SU-DHL-6 (cell line): ENCODE data around the gene HAPSTR1.
A peak's percentile ranks its signal among the peaks of the same experiment; 100 is the strongest.

ENCODE experiments used
- H2AFZ ChIP-seq: fragments of 200-600 bp; sonication (generic); 2 replicates; pipeline ENCODE4 v1.6.1; 2014; ENCODE audit warnings: low read depth, mild to moderate bottlenecking, moderate library complexity, mixed read lengths, antibody characterized with exemption, low read length; ENCODE audit not compliant: severe bottlenecking
- H3F3A ChIP-seq: fragments of 200-600 bp; shearing (Covaris generic); 2 replicates; pipeline ENCODE4 v1.6.0; 2016; ENCODE audit warnings: antibody characterized with exemption, mild to moderate bottlenecking; ENCODE audit not compliant: insufficient read depth
- H3K27ac ChIP-seq: fragments of 200-600 bp; sonication (generic); 2 replicates; pipeline ENCODE4 v1.5.1; 2016; ENCODE audit warnings: low read depth, mild to moderate bottlenecking, low read length, moderate library complexity, mixed read lengths
- H3K27me3 ChIP-seq: fragments of 200-600 bp; sonication (generic), shearing (Covaris generic); 2 replicates; pipeline ENCODE4 v1.6.0; 2014; ENCODE audit warnings: mild to moderate bottlenecking, low read length
- H3K36me3 ChIP-seq: fragments of 200-600 bp; sonication (generic); 2 replicates; pipeline ENCODE4 v1.6.1; 2014; ENCODE audit warnings: mild to moderate bottlenecking, low read length, mixed read lengths
- H3K4me2 ChIP-seq: fragments of 300-600, 200-600 bp; shearing (Covaris generic), sonication (generic); 2 replicates; pipeline ENCODE4 v1.6.0; 2014; ENCODE audit warnings: low read length, low read depth, mild to moderate bottlenecking; ENCODE audit not compliant: poor library complexity, severe bottlenecking
- H3K4me3 ChIP-seq: fragments of 200-600 bp; sonication (generic); 2 replicates; pipeline ENCODE4 v1.5.1; 2014; ENCODE audit warnings: antibody characterized with exemption, low read length, mild to moderate bottlenecking, mixed read lengths; ENCODE audit not compliant: insufficient read depth, poor library complexity, severe bottlenecking
- H3K79me2 ChIP-seq: fragments of 200-600 bp; sonication (generic); 2 replicates; pipeline ENCODE4 v1.6.1; 2014; ENCODE audit warnings: mild to moderate bottlenecking, low read length, moderate library complexity; ENCODE audit not compliant: insufficient read depth
- H3K9ac ChIP-seq: fragments of 200-600 bp; sonication (generic); 2 replicates; pipeline ENCODE4 v1.7.0; 2014; ENCODE audit warnings: mild to moderate bottlenecking, low read length
- H3K9me2 ChIP-seq: fragments of 200-600 bp; sonication (generic); replicated peaks from 2 replicates; pipeline ENCODE4 v1.6.1; 2014; ENCODE audit warnings: low read length; ENCODE audit not compliant: insufficient read depth
- H3K9me3 ChIP-seq: fragments of 200-600 bp; sonication (generic); 2 replicates; pipeline ENCODE4 v1.6.1; 2014; ENCODE audit warnings: low read length, mixed read lengths; ENCODE audit not compliant: insufficient read depth
- H4K20me1 ChIP-seq: fragments of 200-600 bp; sonication (generic); 2 replicates; pipeline ENCODE4 v1.6.1; 2014; ENCODE audit warnings: low read depth, mild to moderate bottlenecking, antibody characterized with exemption, low read length, moderate library complexity, mixed read lengths
- EZH2phosphoT487 ChIP-seq: fragments of 200-600 bp; sonication (generic), shearing (Covaris generic); conservative IDR thresholded peaks from 2 replicates; pipeline ENCODE4 v1.6.1; 2018; ENCODE audit warnings: mild to moderate bottlenecking, antibody characterized with exemption, low read length, moderate library complexity, mixed read lengths
- TF ChIP-seq, protein P1 (sequence below): fragments of 200-600 bp; sonication (generic); IDR thresholded peaks from one replicate; pipeline ENCODE4 v1.5.1; 2017; ENCODE audit warnings: antibody characterized with exemption, mild to moderate bottlenecking, low read length, moderate library complexity; ENCODE audit not compliant: insufficient read depth, poor library complexity, severe bottlenecking

The HAPSTR1 gene

DNA sequence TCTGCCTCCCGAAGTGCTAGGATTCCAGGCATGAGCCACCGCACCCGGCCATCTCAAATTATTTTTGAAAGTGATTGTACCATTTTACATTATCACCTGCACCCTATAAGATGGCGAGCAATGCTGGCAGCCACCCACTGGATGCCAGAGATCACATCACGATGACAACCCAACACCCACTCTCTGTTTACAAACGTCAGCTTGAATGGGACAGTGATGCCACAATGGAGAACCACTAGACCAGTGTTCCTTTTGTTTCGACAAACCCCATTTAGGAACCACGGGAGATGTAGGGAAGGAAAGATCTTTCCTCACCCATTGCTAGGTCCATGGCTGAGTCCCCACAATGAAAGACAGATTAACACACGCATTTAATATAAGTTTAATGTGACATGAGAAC lies 20.1 kb upstream of the HAPSTR1 start:
- no peaks in the 10 kb centered on the region for H3K9me3 ChIP-seq
- no peak overlapping the region for H3K9ac ChIP-seq
- H3K27ac ChIP-seq = no peak overlapping the region
- H3K9me2 ChIP-seq = no peaks in the 10 kb centered on the region
- no peaks in the 10 kb centered on the region for H3F3A ChIP-seq
- H3K4me3 ChIP-seq = no peak overlapping the region
- H3K36me3 ChIP-seq = no peaks in the 10 kb centered on the region
- no peaks in the 10 kb centered on the region for H3K27me3 ChIP-seq
- H3K4me2 ChIP-seq = no peak overlapping the region
- H3K79me2 ChIP-seq = no peaks in the 10 kb centered on the region
- H2AFZ ChIP-seq = no peak overlapping the region
- TF ChIP-seq, protein P1, sequence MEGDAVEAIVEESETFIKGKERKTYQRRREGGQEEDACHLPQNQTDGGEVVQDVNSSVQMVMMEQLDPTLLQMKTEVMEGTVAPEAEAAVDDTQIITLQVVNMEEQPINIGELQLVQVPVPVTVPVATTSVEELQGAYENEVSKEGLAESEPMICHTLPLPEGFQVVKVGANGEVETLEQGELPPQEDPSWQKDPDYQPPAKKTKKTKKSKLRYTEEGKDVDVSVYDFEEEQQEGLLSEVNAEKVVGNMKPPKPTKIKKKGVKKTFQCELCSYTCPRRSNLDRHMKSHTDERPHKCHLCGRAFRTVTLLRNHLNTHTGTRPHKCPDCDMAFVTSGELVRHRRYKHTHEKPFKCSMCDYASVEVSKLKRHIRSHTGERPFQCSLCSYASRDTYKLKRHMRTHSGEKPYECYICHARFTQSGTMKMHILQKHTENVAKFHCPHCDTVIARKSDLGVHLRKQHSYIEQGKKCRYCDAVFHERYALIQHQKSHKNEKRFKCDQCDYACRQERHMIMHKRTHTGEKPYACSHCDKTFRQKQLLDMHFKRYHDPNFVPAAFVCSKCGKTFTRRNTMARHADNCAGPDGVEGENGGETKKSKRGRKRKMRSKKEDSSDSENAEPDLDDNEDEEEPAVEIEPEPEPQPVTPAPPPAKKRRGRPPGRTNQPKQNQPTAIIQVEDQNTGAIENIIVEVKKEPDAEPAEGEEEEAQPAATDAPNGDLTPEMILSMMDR = no peak
- TF ChIP-seq EZH2phosphoT487 = no peak
- H4K20me1 ChIP-seq = no peaks in the 10 kb centered on the region

DNA sequence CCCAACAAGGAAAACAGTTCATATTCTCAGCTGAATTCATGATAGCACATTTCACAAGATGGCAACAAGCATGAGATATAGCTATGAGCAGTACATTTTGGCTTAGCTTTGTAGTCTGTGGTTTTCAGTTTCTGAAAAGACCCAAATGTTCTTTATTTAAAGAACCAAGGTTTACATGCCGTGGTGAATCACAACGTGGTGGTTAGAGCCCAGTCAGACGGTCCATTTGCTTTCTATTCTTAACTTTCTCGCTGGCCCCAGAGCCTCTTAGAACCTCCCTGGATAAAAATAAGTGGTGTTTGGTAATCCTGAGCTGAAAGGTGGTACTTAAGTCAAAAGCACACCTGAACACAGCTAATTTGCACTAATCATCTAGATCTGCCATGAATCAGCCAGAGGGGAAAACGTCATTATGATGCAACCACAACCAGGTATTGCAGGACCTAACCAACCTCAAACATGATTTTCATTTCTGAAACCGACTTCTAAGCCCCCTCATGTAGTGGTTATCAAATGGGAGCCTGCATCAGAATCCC lies 18.6 kb upstream of the HAPSTR1 start:
- peak overlapping the region; percentile 8 for H3K4me2 ChIP-seq
- TF ChIP-seq, protein P1 = no peak
- no peak for TF ChIP-seq EZH2phosphoT487
- H4K20me1 ChIP-seq = no peaks in the 10 kb centered on the region
- H2AFZ ChIP-seq = peak overlapping the region; percentile 4
- H3K9ac ChIP-seq = no peak overlapping the region
- no peaks in the 10 kb centered on the region for H3K27me3 ChIP-seq
- no peaks in the 10 kb centered on the region for H3K36me3 ChIP-seq
- H3K9me3 ChIP-seq = no peaks in the 10 kb centered on the region
- H3K27ac ChIP-seq = peak overlapping the region; percentile 7
- no peaks in the 10 kb centered on the region for H3K79me2 ChIP-seq
- H3K4me3 ChIP-seq = no peak overlapping the region
- no peaks in the 10 kb centered on the region for H3K9me2 ChIP-seq
- H3F3A ChIP-seq = peaks cover 6% of the 10 kb centered on the region

DNA sequence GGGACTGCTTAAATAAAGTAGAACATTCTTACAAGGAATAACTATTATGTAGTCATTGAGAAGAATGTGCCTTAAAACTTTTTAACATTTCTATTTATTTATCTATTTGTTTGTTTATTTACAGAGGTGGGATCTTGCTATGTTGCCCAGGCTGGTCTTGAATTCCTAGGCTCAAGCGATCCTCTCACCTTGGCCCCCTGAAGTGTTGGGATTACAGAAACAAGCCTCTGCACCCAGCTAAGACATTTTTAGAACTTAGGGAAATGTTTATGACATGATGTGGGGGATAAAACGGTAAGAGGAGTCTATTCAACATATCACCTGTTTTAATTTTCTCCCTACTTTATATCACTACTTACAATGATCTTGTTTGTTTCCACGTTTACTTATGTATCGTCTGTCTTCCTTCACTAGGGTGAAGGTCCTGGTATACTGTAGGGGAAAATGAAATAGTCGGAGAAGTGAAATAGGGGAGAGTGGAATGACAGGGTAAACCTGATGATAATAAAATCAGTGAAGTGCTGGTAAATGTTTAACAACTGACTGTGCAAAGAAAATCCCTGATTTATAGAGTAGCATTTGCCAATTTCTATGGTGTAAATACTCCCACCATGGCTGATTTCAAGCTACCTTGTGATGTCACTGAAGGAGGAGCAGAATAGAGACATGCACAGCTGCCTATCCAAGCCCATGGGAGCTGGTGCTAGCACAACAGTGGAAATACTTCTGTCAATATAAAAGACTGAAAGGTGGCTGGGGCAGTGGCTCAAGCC lies 16.0 kb upstream of the HAPSTR1 start:
- Histone ChIP-seq H4K20me1 (no peaks in the 10 kb centered on the region), H3F3A (peaks cover 6% of the 10 kb centered on the region), H3K4me2 (no peak overlapping the region), H3K36me3 (no peaks in the 10 kb centered on the region), H3K79me2 (no peaks in the 10 kb centered on the region), H3K27ac (no peak overlapping the region), H3K4me3 (no peak overlapping the region), H3K9me3 (no peaks in the 10 kb centered on the region), H3K9ac (no peak overlapping the region), H2AFZ (no peak overlapping the region), H3K9me2 (no peaks in the 10 kb centered on the region), H3K27me3 (no peaks in the 10 kb centered on the region)
- TF ChIP-seq EZH2phosphoT487 = no peak
- TF ChIP-seq, protein P1 = no peak
